Stimulated activated naive CD4-positive, alpha-beta T cell treated with Interleukin-2 at 50 U/mL for 16 hours (primary cell): ENCODE data around the gene R3HDM4.

Experiments
- DNase-seq: peaks from one replicate; lab custom pipeline; 2025; lab: John Stamatoyannopoulos, UW

R3HDM4 gene

GRCh38 chr19:873561-874041, 39.4 kb downstream of the R3HDM4 start:
- DNase-seq = no peak

GRCh38 chr19:873084-873483, 39.9 kb downstream of the R3HDM4 start:
- peak; percentile 71 for DNase-seq

- DNase-seq = peak; percentile 76
These were observed 40.6 kb downstream of the R3HDM4 start for GRCh38 chr19:872266-872951.

- no peak for DNase-seq
These were observed 41.4 kb downstream of the R3HDM4 start for GRCh38 chr19:871446-872265.

- DNase-seq = no peak
These were observed 42.0 kb downstream of the R3HDM4 start for GRCh38 chr19:870963-871401.

- no peak for DNase-seq
These were observed 42.7 kb downstream of the R3HDM4 start for GRCh38 chr19:870314-870713.

- no peak for DNase-seq
These were observed 43.5 kb downstream of the R3HDM4 start for GRCh38 chr19:869245-870177.

- DNase-seq = no peak
These were observed 44.4 kb downstream of the R3HDM4 start for GRCh38 chr19:868458-869244.

GRCh38 chr19:867855-868457, 45.1 kb downstream of the R3HDM4 start:
- no peak for DNase-seq

- DNase-seq = no peak
These were observed 45.7 kb downstream of the R3HDM4 start for GRCh38 chr19:867301-867793.

- DNase-seq = no peak
These were observed 46.2 kb downstream of the R3HDM4 start for GRCh38 chr19:866769-867300.

- no peak for DNase-seq
These were observed 49.8 kb downstream of the R3HDM4 start for GRCh38 chr19:863315-863620.

- peak; percentile 72 for DNase-seq
These were observed 50.3 kb downstream of the R3HDM4 start for GRCh38 chr19:862581-863314.

- peak; percentile 58 for DNase-seq
These were observed 51.1 kb downstream of the R3HDM4 start for GRCh38 chr19:861756-862580.

- DNase-seq = no peak
These were observed 51.8 kb downstream of the R3HDM4 start for GRCh38 chr19:861141-861755.

- DNase-seq = no peak
These were observed 53.9 kb downstream of the R3HDM4 start, which contains the start of gene CFD for GRCh38 chr19:858868-859843. Gene CFD (plus strand): TSS chr19:859664. CDS start chr19:859690, 26 bp downstream.

- no peak for DNase-seq
These were observed 54.7 kb downstream of the R3HDM4 start for GRCh38 chr19:858284-858683.
